ENCODE measurements around the gene LRP10.

Gene LRP10

DNA sequence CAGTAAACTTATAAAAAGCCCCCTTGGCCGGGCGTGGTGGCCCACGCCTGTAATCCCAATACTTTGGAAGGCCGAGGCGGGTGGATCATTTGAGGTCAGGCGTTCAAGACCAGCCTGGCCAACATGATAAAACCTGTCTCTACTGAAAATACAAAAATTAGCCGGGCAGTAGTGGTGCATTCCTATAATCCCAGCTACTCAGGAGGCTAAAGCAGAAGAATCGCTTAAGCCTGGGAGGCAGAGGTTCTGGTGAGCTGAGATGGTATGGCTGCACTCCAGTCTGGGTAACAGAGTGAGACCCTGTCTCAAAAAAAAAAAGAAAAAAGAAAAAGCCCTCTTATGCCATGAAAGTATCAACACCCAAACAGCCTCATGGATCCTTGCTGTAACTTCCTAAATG, 54.0 kb downstream of the LRP10 start:
- DNase-seq, result no peak

DNA sequence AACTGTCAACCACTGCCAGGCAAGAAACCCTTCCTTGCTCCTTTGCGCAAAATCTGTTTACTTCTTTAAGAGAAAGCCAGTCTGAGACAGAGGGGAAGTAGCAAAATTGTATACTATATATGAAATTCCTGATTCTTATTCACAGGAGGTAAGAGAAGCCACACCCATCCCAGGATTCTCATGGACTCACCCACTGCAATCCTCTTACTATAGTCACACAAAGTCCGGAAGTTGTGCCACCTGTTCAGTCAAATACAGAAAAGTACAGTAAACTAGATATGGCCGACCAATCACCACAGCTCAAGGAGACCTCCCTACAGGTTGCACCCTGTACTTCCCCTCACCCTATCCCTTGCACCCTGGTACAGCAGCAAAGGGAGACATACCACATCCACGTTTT, 54.8 kb downstream of the LRP10 start:
- no peak for DNase-seq

DNA sequence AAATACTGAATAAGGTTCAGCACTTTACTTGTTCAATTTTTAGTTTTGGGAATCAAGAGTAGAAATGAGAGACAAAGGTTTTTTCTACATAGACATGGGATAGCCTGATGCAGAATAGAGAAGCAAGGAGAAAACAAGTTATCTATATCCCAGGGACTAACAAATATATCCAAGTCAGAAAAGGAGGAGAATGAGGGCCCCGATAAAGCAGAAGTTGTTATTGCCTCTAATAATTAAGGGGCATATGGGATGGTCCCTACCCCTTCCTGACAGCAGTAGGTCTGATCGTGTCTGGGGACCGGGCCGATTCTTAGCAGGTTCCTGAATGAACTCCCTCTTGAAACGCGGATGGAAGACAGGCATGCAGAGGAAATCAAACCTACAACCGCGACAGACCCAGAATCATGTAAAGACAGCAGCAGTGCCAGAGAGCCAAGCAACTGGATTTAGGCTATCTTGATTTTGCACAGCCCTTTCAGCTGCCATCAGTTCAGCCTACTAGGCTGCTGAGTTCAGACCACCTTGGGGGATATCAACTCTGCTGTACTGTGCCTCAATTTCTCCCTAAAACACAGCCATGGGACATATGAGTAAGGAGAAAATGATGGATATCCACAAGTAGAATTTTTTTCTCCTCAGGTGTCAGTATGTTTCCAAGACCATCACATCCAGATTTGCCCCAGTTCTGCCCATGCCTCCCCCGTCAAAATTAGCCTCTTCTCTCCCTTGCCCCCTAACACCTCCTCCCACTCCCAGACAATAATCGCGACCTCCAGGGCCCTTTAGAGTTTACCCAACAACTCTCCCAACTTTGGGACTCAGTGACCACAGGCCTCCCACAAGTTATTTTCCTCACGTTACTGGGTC, 56.9 kb downstream of the LRP10 start:
- no peak for DNase-seq

DNA sequence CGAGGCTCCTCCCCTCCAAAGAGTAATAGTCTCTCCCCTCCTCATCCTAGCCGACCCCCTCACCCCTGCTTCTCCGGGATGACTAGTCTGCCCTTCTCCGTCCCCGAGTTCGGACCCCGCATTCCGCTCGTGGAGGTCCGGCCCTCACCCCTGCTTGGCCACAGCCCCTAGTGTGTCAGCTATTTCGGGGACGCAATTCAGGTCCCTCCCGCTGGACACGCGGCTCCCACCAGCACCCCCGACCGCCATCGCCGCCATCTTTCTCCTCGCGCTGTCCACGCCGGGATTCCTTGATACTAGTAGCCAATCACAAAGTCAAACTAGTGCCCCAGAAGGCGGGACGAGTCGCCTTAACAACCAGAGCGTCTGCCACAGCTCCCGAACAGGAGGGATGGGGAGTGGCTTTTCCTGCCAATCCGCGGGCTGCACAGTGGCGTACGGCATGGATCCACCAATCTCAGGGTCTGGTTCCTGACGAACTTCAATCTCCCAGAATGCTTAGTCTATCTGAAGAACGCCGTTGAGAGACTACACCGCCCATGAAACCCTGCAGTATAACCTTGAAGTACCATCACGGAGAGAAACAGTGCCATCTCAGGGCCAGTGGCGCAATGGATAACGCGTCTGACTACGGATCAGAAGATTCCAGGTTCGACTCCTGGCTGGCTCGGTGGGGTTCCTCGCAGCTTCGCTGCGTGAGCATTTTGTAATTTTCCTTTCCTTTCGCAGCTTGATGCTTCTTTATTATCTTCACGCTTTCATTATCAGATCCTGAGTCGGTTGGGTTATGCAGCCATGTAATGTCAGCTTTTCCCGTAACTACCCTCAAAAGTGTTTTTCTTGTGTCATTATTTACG, 57.8 kb downstream of the LRP10 start, which contains the start of gene PRMT5:
PRMT5 (minus strand) TSS at position 273 of the 857 bp plus-strand sequence; CDS start at position 258, 15 bp downstream.
- DNase-seq, result peak; percentile 100

DNA sequence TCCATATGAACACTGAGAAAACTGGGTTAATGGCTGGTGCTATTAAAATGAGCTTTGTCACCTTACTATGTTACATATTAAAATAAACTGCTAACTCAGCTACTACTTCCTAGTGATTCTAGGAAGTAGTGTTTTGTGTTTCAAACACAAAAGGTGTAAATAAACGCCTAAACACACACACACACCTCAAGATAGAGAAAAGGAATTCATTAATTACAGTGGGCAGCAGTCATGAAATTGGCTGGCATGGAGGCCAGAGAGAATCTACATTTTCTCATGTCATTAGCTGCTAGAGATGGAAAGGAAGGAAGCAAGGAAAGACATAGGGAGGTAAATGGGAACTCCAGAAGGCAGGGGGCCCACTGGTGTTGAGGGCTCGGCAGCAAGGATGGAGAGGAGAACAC, 58.4 kb downstream of the LRP10 start:
- DNase-seq, result no peak
